ENCODE measurements around the gene FTCD. TPM values are rescaled to one million over a fixed set of nuclear protein-coding genes. Genes with fewer than 3 reads are reported as not detected.

The FTCD gene
- total and polyA plus RNA-seq, 2 of the 4 experiments (the other 2 are of a cell fraction), result 0.55 TPM; not detected in 1

- Histone ChIP-seq H3K14ac (replicated peaks; ENCODE audit: low read depth, low read length) (no peak overlapping the region), H3K56ac (ENCODE audit: extremely low read depth, insufficient read depth, low read length) (no peak overlapping the region), H3K18ac (ENCODE audit: low read depth, low read length) (no peak overlapping the region), H3K23ac (ENCODE audit: low read depth, low read length) (no peak overlapping the region), H2BK20ac (ENCODE audit: low read depth, low read length) (no peak overlapping the region), H4K91ac (ENCODE audit: insufficient read depth, low read depth, low read length) (no peak overlapping the region), H4K8ac (ENCODE audit: low read depth in 2 of 2, low read length in 2 of 2) (no peak overlapping the region), H2AK9ac (replicated peaks; ENCODE audit: low read depth, low read length, poor library complexity) (no peak overlapping the region), H4K5ac (ENCODE audit: low read depth, low read length) (no peak overlapping the region), H3K36me3 (ENCODE audit: control insufficient read depth, insufficient read depth, low read length) (no peaks in the 10 kb centered on the region), H3K4me3 (ENCODE audit: insufficient read depth, low read depth, low read length) (no peak overlapping the region), H3K4me2 (ENCODE audit: low read depth, low read length) (no peak overlapping the region), H4K20me1 (ENCODE audit: insufficient read depth, low read length) (no peaks in the 10 kb centered on the region), H3K27me3 (ENCODE audit: control insufficient read depth, insufficient read depth, low read length) (no peaks in the 10 kb centered on the region), H2BK120ac (ENCODE audit: low read depth, low read length) (no peak overlapping the region), H2AK5ac (ENCODE audit: low read depth, low read length) (no peak overlapping the region), H3K4ac (ENCODE audit: low read depth, low read length) (no peak overlapping the region), H3K9me3 (ENCODE audit: control insufficient read depth, insufficient read depth, low read length) (no peaks in the 10 kb centered on the region), H3K27ac (ENCODE audit: insufficient read depth, low read length) (no peak overlapping the region), H3K9ac (ENCODE audit: low read depth, low read length) (no peak overlapping the region), H3K4me1 (ENCODE audit: control insufficient read depth, insufficient read depth, low read length) (peaks cover 7% of the 10 kb centered on the region; the same call in 1 of the 2 replicates), H2BK15ac (ENCODE audit: low read depth, low read length) (no peak overlapping the region), H3K9me1 (ENCODE audit: insufficient read depth, low read length) (peaks cover 4% of the 10 kb centered on the region), H3K79me1 (ENCODE audit: low read depth in 1 of 2, low read length in 2 of 2) (peaks cover 4 to 8% of the 10 kb centered on the region in 2 experiments; a peak in 3 of 4 replicates), H2BK5ac (ENCODE audit: low read depth, low read length, poor library complexity, severe bottlenecking) (no peak overlapping the region), H2AFZ (replicated peaks; ENCODE audit: low read length, poor library complexity) (no peak overlapping the region)
- no peak for TF ChIP-seq MAFK (IDR thresholded peaks at IDR 0.05; ENCODE audit: low read depth, low read length)
- 100% methylated on average over 2 of the region's 16 CpGs; no CpG with 5 or more reads in 1 of the 2 experiments for WGBS, 2 experiments (ENCODE audit: extremely low coverage in 2 of 2, insufficient read length in 1 of 2)
- CTCF ChIA-PET, result no interaction called here
- dilution Hi-C loops (cut with HindIII; ENCODE audit: low sequenced_read_pairs, unreplicated experiment) (no loop called here), in situ Hi-C loops (cut with MboI; ENCODE audit: low sequenced_read_pairs) (no loop called here), intact Hi-C loops (cut with micrococcal nuclease) (no loop called here)
- no TSS peak for BruUV-seq (replicated peaks)
- POLR2A ChIA-PET (ENCODE audit: unreplicated experiment), result interaction anchor here (0.6 kb wide), 1 partner anchor 403 kb away, joined by 3 read pairs; no protein-coding TSS in a partner anchor
- DNase-seq (no peak), ATAC-seq (ENCODE audit: low read depth) (no peak)
These were observed 26.7 kb upstream of the FTCD start for GRCh38 chr21:46181953-46182547.
